Measurements from ENCODE around the gene ADAMTS13. TPM values are rescaled to one million over a fixed set of nuclear protein-coding genes. Genes with fewer than 3 reads are reported as not detected.
"Not testable (repeated sequence)": the region's sequence is repeated elsewhere in the genome, so short reads cannot be mapped to it uniquely, and the experiment has no call there.

The ADAMTS13 gene
- total and polyA plus RNA-seq, 12 donors: 1.5 to 17.8 (median 3.5) TPM

GRCh38 chr9:133375724-133376654 is 46.2 kb upstream of the ADAMTS13 start, which contains the start of the genes STKLD1 and SURF4:
TSS of gene STKLD1 (plus strand) at chr9:133376366. CDS start at chr9:133376474, 108 bp downstream.
TSS of gene SURF4 (minus strand) at chr9:133376060. CDS start at chr9:133375969, 91 bp downstream.
- Histone ChIP-seq H3K4me3 (peak within 1 kb of the TSS; percentile 78 to 100 (median 96)), H3K4me1 (peaks cover 13 to 53% (median 47%) of the 10 kb centered on the region in 9 donors), H3K27me3 (no peaks in the 10 kb centered on the region), H3K36me3 (peaks cover 0 to 25% (median 7%) of the 10 kb centered on the region in 9 donors), H3K9me3 (peaks cover 0 to 8% (median 0%) of the 10 kb centered on the region in 11 donors), H3K27ac (peak within 1 kb of the TSS; percentile 76 to 99 (median 96))
- ATAC-seq: peak; percentile 97 to 99 (median 98)
- WGBS, 2 donors: 0 to 1% methylated on average over 88 to 120 of the region's 120 CpGs
- DNase-seq: peak; percentile 94 to 97
- TF ChIP-seq, protein P1, sequence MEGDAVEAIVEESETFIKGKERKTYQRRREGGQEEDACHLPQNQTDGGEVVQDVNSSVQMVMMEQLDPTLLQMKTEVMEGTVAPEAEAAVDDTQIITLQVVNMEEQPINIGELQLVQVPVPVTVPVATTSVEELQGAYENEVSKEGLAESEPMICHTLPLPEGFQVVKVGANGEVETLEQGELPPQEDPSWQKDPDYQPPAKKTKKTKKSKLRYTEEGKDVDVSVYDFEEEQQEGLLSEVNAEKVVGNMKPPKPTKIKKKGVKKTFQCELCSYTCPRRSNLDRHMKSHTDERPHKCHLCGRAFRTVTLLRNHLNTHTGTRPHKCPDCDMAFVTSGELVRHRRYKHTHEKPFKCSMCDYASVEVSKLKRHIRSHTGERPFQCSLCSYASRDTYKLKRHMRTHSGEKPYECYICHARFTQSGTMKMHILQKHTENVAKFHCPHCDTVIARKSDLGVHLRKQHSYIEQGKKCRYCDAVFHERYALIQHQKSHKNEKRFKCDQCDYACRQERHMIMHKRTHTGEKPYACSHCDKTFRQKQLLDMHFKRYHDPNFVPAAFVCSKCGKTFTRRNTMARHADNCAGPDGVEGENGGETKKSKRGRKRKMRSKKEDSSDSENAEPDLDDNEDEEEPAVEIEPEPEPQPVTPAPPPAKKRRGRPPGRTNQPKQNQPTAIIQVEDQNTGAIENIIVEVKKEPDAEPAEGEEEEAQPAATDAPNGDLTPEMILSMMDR (IDR thresholded peaks at IDR 0.05): peak in 1 of 9 donors; percentile 13
- intact Hi-C loops (cut with DNase I): loop anchor here in 3 of 10 donors (2.0 to 5.0 kb wide), 4 partner anchors 27 to 44 kb away; partner anchors contain the start of genes REXO4 (in 2 of the 3), MED22 (in 1 of the 3), RPL7A (in 1 of the 3) and SURF6 (in 1 of the 3)

- H3K4me1 ChIP-seq: peaks cover 6 to 40% (median 34%) of the 10 kb centered on the region in 9 donors
- peaks cover 0 to 18% (median 7%) of the 10 kb centered on the region in 9 donors for H3K36me3 ChIP-seq
- not testable (repeated sequence) for H3K27me3 ChIP-seq, H3K9me3 ChIP-seq, H3K4me3 ChIP-seq, H3K27ac ChIP-seq, DNase-seq, ATAC-seq
- intact Hi-C loops (cut with DNase I): loop anchor here in 3 of 10 donors (5.0 kb wide), 3 partner anchors 40 to 45 kb away; partner anchors contain the start of genes REXO4 (in 2 of the 3) and SURF6 (in 1 of the 3)
- WGBS, 2 donors: 93 to 94% methylated on average over 14 of the region's 14 CpGs
These were observed 44.9 kb upstream of the ADAMTS13 start for GRCh38 chr9:133377280-133377679.

GRCh38 chr9:133377721-133378216 is 44.4 kb upstream of the ADAMTS13 start:
- no peak for ATAC-seq
- TF ChIP-seq, protein P1 (IDR thresholded peaks at IDR 0.05): no peak
- H3K36me3 ChIP-seq: peaks cover 0 to 13% (median 6%) of the 10 kb centered on the region in 9 donors
- no peak overlapping the region for H3K4me3 ChIP-seq
- intact Hi-C loops (cut with DNase I): loop anchor here in 3 of 10 donors (5.0 kb wide), 3 partner anchors 40 to 45 kb away; partner anchors contain the start of genes REXO4 (in 2 of the 3) and SURF6 (in 1 of the 3)
- H3K4me1 ChIP-seq: peaks cover 1 to 35% (median 29%) of the 10 kb centered on the region in 9 donors
- DNase-seq: no peak
- no peak overlapping the region for H3K27ac ChIP-seq
- no peaks in the 10 kb centered on the region for H3K27me3 ChIP-seq
- H3K9me3 ChIP-seq: peaks cover 0 to 8% (median 0%) of the 10 kb centered on the region in 11 donors
- WGBS, 2 donors: 80% methylated on average over 6 of the region's 6 CpGs

GRCh38 chr9:133378408-133378962 is 43.7 kb upstream of the ADAMTS13 start:
- Histone ChIP-seq H3K9me3 (peaks cover 0 to 8% (median 0%) of the 10 kb centered on the region in 11 donors), H3K27ac (no peak overlapping the region), H3K36me3 (peaks cover 0 to 6% (median 0%) of the 10 kb centered on the region in 9 donors), H3K4me1 (peaks cover 0 to 28% (median 22%) of the 10 kb centered on the region in 9 donors), H3K4me3 (no peak overlapping the region), H3K27me3 (no peaks in the 10 kb centered on the region)
- DNase-seq: no peak
- TF ChIP-seq, protein P1 (IDR thresholded peaks at IDR 0.05): no peak
- intact Hi-C loops (cut with DNase I): loop anchor here in 3 of 10 donors (5.0 kb wide), 3 partner anchors 39 to 46 kb away; partner anchors contain the start of genes REXO4 (in 2 of the 3) and SURF6 (in 1 of the 3)
- no peak for ATAC-seq
- 85 to 86% methylated on average over 1 of the region's 1 CpG for WGBS, 2 donors
